ENCODE data around the gene SPINK5.

SPINK5 gene

DNA sequence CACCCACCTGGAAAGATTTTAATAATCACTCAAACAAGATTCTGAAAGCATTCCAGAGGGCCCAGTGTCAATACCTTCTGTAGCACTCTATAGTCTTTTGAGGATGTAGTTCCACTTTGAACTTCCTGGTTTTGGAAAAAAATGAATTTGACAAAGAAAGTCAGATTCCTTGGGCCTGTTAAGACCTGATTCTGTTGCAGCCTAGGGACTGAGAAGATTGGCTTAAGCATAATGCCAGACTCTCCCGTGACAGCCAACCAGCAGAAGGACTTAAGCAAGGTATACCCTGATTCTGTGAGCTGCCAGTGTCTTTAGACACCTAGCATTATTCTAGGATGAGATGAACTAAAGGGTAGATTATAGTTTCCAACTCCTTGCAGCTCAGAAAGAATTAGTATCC lies 6.8 kb downstream of the SPINK5 start:
- Histone ChIP-seq H3K27me3 (replicated peaks) (no peaks in the 10 kb centered on the region), H3K27ac (no peak overlapping the region), H3K4me3 (ENCODE audit: low read depth, low read length) (no peak overlapping the region), H3K36me3 (replicated peaks) (no peaks in the 10 kb centered on the region)
- in situ Hi-C loops (cut with HindIII; ENCODE audit: low pct_ligation_motif_present, low sequenced_read_pairs): no loop called here
- no peak for DNase-seq
- TF ChIP-seq, protein P1, sequence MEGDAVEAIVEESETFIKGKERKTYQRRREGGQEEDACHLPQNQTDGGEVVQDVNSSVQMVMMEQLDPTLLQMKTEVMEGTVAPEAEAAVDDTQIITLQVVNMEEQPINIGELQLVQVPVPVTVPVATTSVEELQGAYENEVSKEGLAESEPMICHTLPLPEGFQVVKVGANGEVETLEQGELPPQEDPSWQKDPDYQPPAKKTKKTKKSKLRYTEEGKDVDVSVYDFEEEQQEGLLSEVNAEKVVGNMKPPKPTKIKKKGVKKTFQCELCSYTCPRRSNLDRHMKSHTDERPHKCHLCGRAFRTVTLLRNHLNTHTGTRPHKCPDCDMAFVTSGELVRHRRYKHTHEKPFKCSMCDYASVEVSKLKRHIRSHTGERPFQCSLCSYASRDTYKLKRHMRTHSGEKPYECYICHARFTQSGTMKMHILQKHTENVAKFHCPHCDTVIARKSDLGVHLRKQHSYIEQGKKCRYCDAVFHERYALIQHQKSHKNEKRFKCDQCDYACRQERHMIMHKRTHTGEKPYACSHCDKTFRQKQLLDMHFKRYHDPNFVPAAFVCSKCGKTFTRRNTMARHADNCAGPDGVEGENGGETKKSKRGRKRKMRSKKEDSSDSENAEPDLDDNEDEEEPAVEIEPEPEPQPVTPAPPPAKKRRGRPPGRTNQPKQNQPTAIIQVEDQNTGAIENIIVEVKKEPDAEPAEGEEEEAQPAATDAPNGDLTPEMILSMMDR (IDR thresholded peaks at IDR 0.05; ENCODE audit: low read depth, low read length, missing control alignments): no peak

DNA sequence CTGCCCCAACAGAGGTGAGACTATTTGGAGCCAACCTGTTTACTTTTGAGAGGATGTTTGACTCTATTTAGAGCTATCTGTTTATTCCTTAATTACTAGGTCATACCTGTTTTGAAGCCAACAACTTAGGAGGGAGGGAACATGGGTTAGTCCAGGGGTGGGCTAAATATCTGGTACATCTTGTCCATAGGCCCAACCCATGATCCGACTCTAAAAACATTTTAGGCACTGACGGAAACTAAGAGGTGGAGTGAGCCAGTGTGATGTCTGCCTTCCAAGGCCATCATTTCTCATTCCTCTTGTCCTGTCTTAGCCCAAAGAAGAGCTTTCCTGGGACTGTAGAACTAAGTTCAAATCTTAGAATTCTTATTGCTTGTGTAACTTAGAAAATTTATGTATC lies 8.4 kb downstream of the SPINK5 start:
- no peaks in the 10 kb centered on the region for H3K27me3 ChIP-seq (replicated peaks)
- H3K4me3 ChIP-seq (ENCODE audit: low read depth, low read length): no peak overlapping the region
- no peaks in the 10 kb centered on the region for H3K36me3 ChIP-seq (replicated peaks)
- no peak for DNase-seq
- in situ Hi-C loops (cut with HindIII; ENCODE audit: low pct_ligation_motif_present, low sequenced_read_pairs): no loop called here
- no peak overlapping the region for H3K27ac ChIP-seq
- TF ChIP-seq, protein P1 (IDR thresholded peaks at IDR 0.05; ENCODE audit: low read depth, low read length, missing control alignments): no peak

DNA sequence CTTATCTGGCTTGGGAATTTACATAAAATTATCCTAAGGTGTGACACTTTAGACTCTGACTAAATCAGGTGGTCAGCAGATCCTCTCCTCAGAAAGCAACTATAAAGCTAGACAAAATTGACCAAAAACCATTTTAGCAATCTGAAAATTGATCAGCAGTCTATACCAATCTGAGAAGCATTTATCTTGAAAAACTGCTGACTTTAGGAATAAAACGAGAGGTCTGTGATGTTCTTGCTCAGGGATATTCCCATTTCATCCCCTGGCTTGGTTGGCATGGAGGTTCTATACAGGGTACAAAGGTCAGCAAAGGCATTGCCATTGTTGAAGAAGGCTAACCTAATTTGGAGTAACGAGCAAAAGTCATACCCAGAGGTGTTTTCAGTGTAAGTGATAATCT lies 11.7 kb downstream of the SPINK5 start:
- Histone ChIP-seq H3K4me3 (ENCODE audit: low read depth, low read length) (no peak overlapping the region), H3K27me3 (replicated peaks) (no peaks in the 10 kb centered on the region), H3K27ac (no peak overlapping the region), H3K36me3 (replicated peaks) (no peaks in the 10 kb centered on the region)
- no peak for DNase-seq
- TF ChIP-seq, protein P1 (IDR thresholded peaks at IDR 0.05; ENCODE audit: low read depth, low read length, missing control alignments): no peak
- in situ Hi-C loops (cut with HindIII; ENCODE audit: low pct_ligation_motif_present, low sequenced_read_pairs): no loop called here

DNA sequence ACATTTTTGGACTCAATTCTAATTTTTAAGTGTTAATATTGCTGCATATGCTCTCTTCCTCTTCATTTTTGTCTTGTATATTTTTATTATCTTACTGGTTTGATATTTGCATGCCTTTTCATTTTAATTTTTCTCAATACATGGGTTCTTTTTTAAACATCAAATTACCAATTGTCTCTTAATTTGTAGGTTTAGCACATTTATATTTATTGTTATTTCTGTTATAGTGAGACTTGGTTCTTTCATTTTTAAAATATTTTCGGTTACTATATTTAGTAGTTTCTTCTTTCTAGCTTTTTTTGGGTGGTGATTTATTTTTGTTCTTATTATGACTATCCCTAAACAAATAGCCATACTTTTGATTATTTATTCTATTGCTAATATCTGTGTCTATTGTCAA lies 19.4 kb downstream of the SPINK5 start:
- TF ChIP-seq, protein P1 (IDR thresholded peaks at IDR 0.05; ENCODE audit: low read depth, low read length, missing control alignments): no peak
- Histone ChIP-seq H3K4me3 (ENCODE audit: low read depth, low read length) (no peak overlapping the region), H3K36me3 (replicated peaks) (no peaks in the 10 kb centered on the region), H3K27me3 (replicated peaks) (no peaks in the 10 kb centered on the region), H3K27ac (no peak overlapping the region)
- in situ Hi-C loops (cut with HindIII; ENCODE audit: low pct_ligation_motif_present, low sequenced_read_pairs): no loop called here
- no peak for DNase-seq

DNA sequence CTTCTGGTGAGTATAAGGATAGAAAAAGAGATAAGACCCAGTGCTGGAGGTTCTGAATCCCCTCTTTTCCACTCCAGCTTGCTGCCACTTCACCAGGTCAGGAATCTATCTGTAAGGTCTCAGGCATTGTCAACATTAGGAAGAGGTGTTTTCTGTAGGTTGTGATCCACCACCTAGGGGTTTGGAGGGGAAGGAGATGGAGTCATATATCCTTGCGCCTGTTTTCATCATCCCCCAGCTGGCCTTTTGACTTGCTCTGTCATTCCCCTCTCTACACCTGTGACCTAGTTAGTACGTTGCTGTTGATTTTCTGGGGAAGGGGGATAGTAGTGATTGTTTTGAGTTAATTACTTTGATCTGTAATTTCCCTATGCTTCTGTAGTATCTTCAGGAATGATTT lies 20.5 kb downstream of the SPINK5 start:
- TF ChIP-seq, protein P1 (IDR thresholded peaks at IDR 0.05; ENCODE audit: low read depth, low read length, missing control alignments): no peak
- Histone ChIP-seq H3K27ac (no peak overlapping the region), H3K4me3 (ENCODE audit: low read depth, low read length) (no peak overlapping the region), H3K27me3 (replicated peaks) (no peaks in the 10 kb centered on the region), H3K36me3 (replicated peaks) (no peaks in the 10 kb centered on the region)
- no peak for DNase-seq
- in situ Hi-C loops (cut with HindIII; ENCODE audit: low pct_ligation_motif_present, low sequenced_read_pairs): no loop called here

DNA sequence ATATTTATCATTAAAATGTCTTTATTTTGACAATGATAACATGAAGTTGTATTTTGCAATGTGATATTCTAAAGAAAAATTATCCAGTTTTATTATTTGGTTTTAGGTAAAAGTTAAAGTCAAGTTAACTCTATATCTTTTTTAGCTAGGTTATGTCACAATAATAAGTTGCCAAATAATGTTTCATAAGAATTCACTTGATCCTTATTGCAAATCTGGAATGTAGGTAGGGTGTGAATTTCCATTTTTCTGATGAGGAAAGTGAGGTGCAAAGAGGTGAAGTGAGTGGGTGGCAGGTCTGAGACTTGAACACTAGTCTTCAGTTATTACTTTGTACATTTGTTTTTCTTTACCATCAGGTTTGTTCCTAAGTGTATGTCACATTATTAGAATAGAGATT lies 21.5 kb downstream of the SPINK5 start:
- Histone ChIP-seq H3K4me3 (ENCODE audit: low read depth, low read length) (no peak overlapping the region), H3K27ac (no peak overlapping the region), H3K36me3 (replicated peaks) (no peaks in the 10 kb centered on the region), H3K27me3 (replicated peaks) (no peaks in the 10 kb centered on the region)
- TF ChIP-seq, protein P1 (IDR thresholded peaks at IDR 0.05; ENCODE audit: low read depth, low read length, missing control alignments): no peak
- in situ Hi-C loops (cut with HindIII; ENCODE audit: low pct_ligation_motif_present, low sequenced_read_pairs): no loop called here
- DNase-seq: no peak
